Epithelial cell of proximal tubule (primary cell): ENCODE measurements around the gene ALAS1. TPM values are rescaled to one million over a fixed set of nuclear protein-coding genes. Genes with fewer than 3 reads are reported as not detected.

Experiments used
- DNase-seq: peaks from one replicate; pipeline ENCODE4 v3.0.0-alpha.2; 2011; ENCODE audit warnings: low read depth
- H3K4me3 ChIP-seq: 2 replicates; pipeline ENCODE4 v1.5.1; 2011; ENCODE audit warnings: low read depth, mild to moderate bottlenecking, low read length
- CTCF ChIP-seq: conservative IDR thresholded peaks from 2 replicates; pipeline ENCODE4 v1.5.1; 2012; ENCODE audit warnings: low read depth, mild to moderate bottlenecking, low read length
- total RNA-seq: library from RNA; depleted of rRNA; stranded (reverse); fragments of >200 nt; gene quantifications from 2 replicates; pipeline ENCODE4 v1.2.3, GENCODE V29; 2015

Gene ALAS1
- total RNA-seq, 1 donor from 2014 or later: 56.3 TPM

- H3K4me3 ChIP-seq: no peak overlapping the region
- DNase-seq: no peak
- TF ChIP-seq CTCF: no peak
Observed at GRCh38 chr3:52242039-52242438, 44.1 kb downstream of the ALAS1 start.

- no peak for TF ChIP-seq CTCF
- DNase-seq: no peak
- H3K4me3 ChIP-seq: no peak overlapping the region
Observed at GRCh38 chr3:52243791-52244628, 46.0 kb downstream of the ALAS1 start.

- no peak for TF ChIP-seq CTCF
- DNase-seq: no peak
- H3K4me3 ChIP-seq: peak within 1 kb of the TSS; percentile 58
Observed at GRCh38 chr3:52245322-52246263, 47.6 kb downstream of the ALAS1 start, which contains the start of gene PPM1M. PPM1M (plus strand) TSS chr3:52245759; CDS start chr3:52245825, 66 bp downstream.

- no peak for DNase-seq
- TF ChIP-seq CTCF: no peak
- H3K4me3 ChIP-seq: peak overlapping the region; percentile 58
Observed at GRCh38 chr3:52246264-52246620, 48.3 kb downstream of the ALAS1 start.

GRCh38 chr3:52246728-52247408 lies 48.9 kb downstream of the ALAS1 start:
- DNase-seq: no peak
- H3K4me3 ChIP-seq: no peak overlapping the region
- no peak for TF ChIP-seq CTCF

GRCh38 chr3:52247409-52248164 lies 49.6 kb downstream of the ALAS1 start:
- no peak for DNase-seq
- TF ChIP-seq CTCF: no peak

More at GRCh38 chr3:52247409-52248164, 49.6 kb downstream of the ALAS1 start:
- H3K4me3 ChIP-seq: no peak overlapping the region
